AG04450 (cell line): ENCODE measurements around the gene CFAP47. TPM values are rescaled to one million over a fixed set of nuclear protein-coding genes. Genes with fewer than 3 reads are reported as not detected.
"Not testable (repeated sequence)": the region's sequence is repeated elsewhere in the genome, so short reads cannot be mapped to it uniquely, and the experiment has no call there.

Source experiments
- CTCF ChIA-PET: fragments of 300-600, 350-600 bp; formaldehyde crosslinking; extraction: SDS; loops from one replicate; lab custom pipeline; 2022; ENCODE audit warnings: antibody characterized with exemption, inconsistent platforms; lab: Charles Lee
- POLR2A ChIA-PET: fragments of 350-600 bp; formaldehyde crosslinking; extraction: SDS; loops from one replicate; lab custom pipeline; 2021; ENCODE audit warnings: antibody characterized with exemption, inconsistent platforms; lab: Yijun Ruan, JAX
- DNase-seq: peaks from one replicate; pipeline ENCODE4 v3.0.0-alpha.2; 2011; ENCODE audit warnings: low read depth, low spot score
- H3K27ac ChIP-seq: one replicate; pipeline ENCODE4 v1.5.1; 2012; ENCODE audit warnings: low read depth, low read length, control low read depth
- H3K27me3 ChIP-seq: one replicate; pipeline ENCODE4 v1.6.0; 2012; ENCODE audit warnings: low read length; ENCODE audit not compliant: control insufficient read depth, insufficient read depth
- H3K4me3 ChIP-seq: 2 replicates; pipeline ENCODE4 v1.5.1; 2011; ENCODE audit warnings: mild to moderate bottlenecking, low read depth, low read length, control low read depth
- H3K9me3 ChIP-seq: 2 replicates; pipeline ENCODE4 v1.5.1; 2012; ENCODE audit warnings: low read length; ENCODE audit not compliant: control insufficient read depth, insufficient read depth
- CTCF ChIP-seq: IDR thresholded peaks from 2 replicates; pipeline ENCODE4 v1.5.1; 2011; ENCODE audit warnings: low read depth, low read length, control low read depth, inconsistent platforms
- polyA plus RNA-seq: library from polyadenylated mRNA; depleted of rRNA; stranded (reverse); fragments of >200 nt; gene quantifications from 2 replicates; pipeline ENCODE4 v1.2.3, GENCODE V29; 2011

The CFAP47 gene
- polyA plus RNA-seq, 1 experiment = not detected

DNA sequence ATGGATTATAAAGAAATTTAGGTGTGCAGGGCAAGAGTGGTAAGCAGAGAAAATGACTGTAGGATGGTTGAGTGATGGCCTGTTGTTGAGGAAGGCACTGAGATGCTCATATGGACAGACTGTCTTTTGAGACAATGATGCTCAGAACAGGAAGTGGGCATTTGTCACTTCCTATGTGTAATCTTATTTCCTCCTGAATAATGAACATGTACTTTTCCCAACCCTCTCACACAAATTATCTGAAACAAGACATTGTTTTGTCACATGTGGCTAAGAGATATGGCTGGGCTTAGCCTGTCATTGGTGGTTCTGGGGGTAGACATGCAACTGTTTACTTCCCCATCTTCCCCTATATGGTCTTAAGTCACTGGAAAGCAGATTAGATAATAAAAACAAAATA is 240.5 kb downstream of the CFAP47 start:
- Histone ChIP-seq H3K27me3 (no peaks in the 10 kb centered on the region), H3K9me3 (no peaks in the 10 kb centered on the region), H3K4me3 (no peak overlapping the region), H3K27ac (no peak overlapping the region)
- no peak for DNase-seq
- TF ChIP-seq CTCF = no peak
- ChIA-PET POLR2A (no interaction called here), CTCF (no interaction called here)

DNA sequence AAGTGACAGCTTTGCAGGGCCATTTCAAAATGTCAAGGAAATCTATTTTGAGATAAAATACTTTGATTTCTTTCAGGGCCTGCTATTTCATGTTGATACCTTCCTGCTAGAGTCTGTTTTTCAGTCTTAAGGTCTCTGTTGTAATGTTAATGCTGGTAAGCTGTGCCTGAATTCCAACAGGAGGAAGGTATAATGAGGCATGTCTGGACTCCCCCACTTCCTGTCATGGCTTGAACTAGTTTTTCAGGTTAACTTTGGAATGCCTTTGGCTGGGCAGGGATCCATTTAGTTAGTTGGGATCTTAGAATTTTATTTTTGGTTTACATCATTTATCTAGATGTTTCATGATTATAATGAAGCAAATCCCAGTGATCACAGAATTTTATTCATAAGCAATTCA is 279.0 kb downstream of the CFAP47 start:
- POLR2A ChIA-PET = no interaction called here
- no peak for TF ChIP-seq CTCF
- CTCF ChIA-PET = no interaction called here

DNA sequence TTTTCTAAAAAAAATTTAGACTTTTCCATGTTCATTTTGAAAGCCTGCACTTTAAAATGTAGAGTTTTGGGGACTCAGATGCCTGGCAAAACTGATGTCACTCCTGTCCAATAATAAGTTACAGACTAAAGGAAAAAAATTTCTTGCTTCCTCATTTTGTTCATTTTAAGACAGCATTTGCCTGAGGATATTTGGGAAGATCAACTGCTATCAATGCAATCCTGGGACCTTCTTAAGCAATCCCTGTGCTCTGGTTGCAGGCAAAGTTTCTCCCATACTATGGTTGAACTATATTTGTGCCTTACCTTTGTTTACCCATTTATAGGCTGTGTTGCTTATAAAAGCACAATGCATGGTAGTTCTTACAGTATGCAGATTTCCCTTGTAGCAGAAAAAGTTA is 280.4 kb downstream of the CFAP47 start:
- TF ChIP-seq CTCF = no peak

More for the DNA sequence above, 279.0 kb downstream of the CFAP47 start:
- no peak overlapping the region for H3K4me3 ChIP-seq
- DNase-seq = no peak
- H3K27me3 ChIP-seq = no peaks in the 10 kb centered on the region
- no peaks in the 10 kb centered on the region for H3K9me3 ChIP-seq
- H3K27ac ChIP-seq = no peak overlapping the region

GRCh38 chrX:36214924-36215323 is 295.4 kb downstream of the CFAP47 start:
- H3K9me3 ChIP-seq = no peaks in the 10 kb centered on the region
- CTCF ChIA-PET = no interaction called here
- POLR2A ChIA-PET = no interaction called here
- TF ChIP-seq CTCF = no peak
- H3K27me3 ChIP-seq = no peaks in the 10 kb centered on the region
- no peak overlapping the region for H3K4me3 ChIP-seq
- H3K27ac ChIP-seq = no peak overlapping the region
- no peak for DNase-seq

More for the DNA sequence above, 280.4 kb downstream of the CFAP47 start:
- DNase-seq = no peak
- Histone ChIP-seq H3K27me3 (no peaks in the 10 kb centered on the region), H3K9me3 (no peaks in the 10 kb centered on the region), H3K27ac (no peak overlapping the region), H3K4me3 (no peak overlapping the region)
- CTCF ChIA-PET = no interaction called here
- POLR2A ChIA-PET = no interaction called here

GRCh38 chrX:36218801-36219200 is 299.3 kb downstream of the CFAP47 start:
- H3K9me3 ChIP-seq = no peaks in the 10 kb centered on the region
- ChIA-PET CTCF (no interaction called here), POLR2A (no interaction called here)
- DNase-seq = no peak
- TF ChIP-seq CTCF = no peak
- no peaks in the 10 kb centered on the region for H3K27me3 ChIP-seq
- H3K27ac ChIP-seq = no peak overlapping the region
- no peak overlapping the region for H3K4me3 ChIP-seq

- H3K27ac ChIP-seq, POLR2A ChIA-PET, DNase-seq, H3K27me3 ChIP-seq, CTCF ChIA-PET, H3K9me3 ChIP-seq, H3K4me3 ChIP-seq: not testable (repeated sequence)
These were observed 315.4 kb downstream of the CFAP47 start for GRCh38 chrX:36234840-36235528.
